NCI-H510A treated with DMSO at 0.1 percent for 48 hours (cell line): ENCODE data around the gene NLN.
"Not testable (repeated sequence)": the region's sequence is repeated elsewhere in the genome, so short reads cannot be mapped to it uniquely, and the experiment has no call there.

ENCODE experiments used
- DNase-seq: peaks from one replicate; lab custom pipeline; 2025; lab: John Stamatoyannopoulos, UW

Gene NLN

GRCh38 chr5:65772963-65773362, 51.0 kb downstream of the NLN start:
- DNase-seq: not testable (repeated sequence)

DNA sequence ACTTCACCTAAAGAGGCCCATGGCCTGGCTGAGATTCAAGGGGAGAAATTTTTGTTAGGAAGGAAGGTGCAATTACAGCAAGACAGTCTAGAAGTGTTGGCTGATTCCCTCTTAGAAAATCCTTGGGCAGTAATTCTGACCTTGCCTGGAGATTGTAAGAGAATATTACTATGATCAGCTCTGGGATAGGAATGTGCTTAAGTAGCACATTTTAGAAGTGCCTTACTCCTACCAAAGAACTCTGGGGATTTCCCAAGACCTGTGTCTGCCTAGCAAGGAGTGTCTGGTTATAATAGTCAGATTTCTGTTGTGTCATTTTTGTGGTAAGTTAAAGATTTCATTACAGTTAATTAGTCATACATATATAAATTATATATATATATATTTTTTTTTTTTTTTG, 52.3 kb downstream of the NLN start:
- no peak for DNase-seq

- DNase-seq: no peak
These were observed 53.5 kb downstream of the NLN start for GRCh38 chr5:65775476-65775875.

DNA sequence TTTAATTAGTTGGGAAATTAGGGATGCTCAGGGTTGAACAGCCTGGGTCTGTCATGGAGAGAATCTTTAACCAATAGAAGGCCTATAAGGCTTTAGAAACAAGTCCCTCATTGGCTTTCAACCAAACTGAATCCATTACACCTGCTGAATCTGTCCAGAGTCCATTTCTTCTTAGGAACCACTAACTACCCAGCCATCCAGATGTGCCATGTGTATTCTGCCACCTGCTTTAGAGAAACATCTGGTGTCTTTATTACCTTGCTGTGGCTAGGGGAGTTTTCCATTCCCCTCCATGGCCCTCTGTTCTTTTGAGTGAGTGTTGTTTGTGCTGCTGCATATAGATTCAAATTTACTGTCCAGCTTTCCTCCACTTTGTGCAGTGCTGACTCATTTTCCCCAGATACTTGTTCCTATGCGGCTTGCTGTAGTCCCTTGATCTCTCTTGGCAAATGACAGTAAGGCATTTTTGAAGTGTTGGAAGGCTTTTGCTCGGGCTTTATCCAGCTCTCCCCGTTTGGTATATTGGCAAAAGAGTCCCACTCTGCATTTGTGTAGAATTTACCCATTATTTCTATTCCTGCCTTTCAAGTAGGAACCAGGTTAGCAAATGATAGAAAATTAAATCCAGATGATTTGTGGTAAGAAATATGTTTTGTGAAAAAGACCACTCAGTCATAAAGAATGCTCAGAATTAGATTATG, 54.6 kb downstream of the NLN start:
- DNase-seq: no peak

- no peak for DNase-seq
These were observed 56.1 kb downstream of the NLN start for GRCh38 chr5:65778126-65778525.

GRCh38 chr5:65779643-65780042, 57.6 kb downstream of the NLN start:
- DNase-seq: no peak

- not testable (repeated sequence) for DNase-seq
These were observed 66.3 kb downstream of the NLN start for GRCh38 chr5:65788296-65788695.

GRCh38 chr5:65790371-65791163, 68.6 kb downstream of the NLN start:
- DNase-seq: no peak

DNA sequence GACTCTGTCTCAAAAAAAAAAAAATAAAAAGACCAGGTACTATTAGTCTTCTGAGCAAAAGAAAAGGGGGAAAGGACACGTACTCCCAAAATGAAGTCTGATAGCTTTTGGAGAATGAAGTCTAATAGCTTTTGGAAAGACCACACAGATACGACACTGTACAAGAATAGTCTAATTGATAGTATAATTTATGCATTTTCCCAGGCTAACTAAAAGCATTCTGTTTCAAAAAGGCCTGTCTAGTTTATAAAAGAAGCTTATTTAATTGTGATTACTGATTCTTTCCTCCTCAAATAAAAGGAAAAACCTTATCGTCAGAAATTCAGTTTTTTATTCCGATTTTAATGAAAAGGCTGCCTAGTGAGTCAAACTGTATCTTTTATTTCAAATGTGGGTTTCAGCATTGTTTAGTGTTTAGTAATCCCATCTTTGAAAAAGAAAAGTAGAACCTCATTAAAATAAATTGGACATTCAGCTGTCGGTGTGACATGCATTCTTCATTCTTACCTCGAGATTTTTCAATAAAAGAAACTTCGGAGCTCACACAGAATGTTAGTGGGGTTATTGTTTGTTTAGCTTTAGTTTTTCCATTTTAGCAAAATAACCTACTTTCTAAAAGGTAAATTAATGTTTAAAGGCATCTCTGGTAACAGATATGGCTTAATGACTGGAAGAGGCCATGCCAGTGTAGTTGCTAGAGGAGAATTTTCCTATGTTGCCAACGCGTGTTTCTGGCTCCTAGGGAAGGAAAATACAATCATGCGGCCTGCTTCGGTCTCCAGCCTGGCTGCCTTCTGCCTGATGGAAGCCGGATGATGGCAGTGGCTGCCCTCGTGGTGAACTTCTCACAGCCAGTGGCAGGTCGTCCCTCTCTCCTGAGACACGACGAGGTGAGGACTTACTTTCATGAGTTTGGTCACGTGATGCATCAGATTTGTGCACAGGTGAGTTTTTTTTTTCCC, 70.0 kb downstream of the NLN start:
- no peak for DNase-seq

- no peak for DNase-seq
These were observed 74.3 kb downstream of the NLN start for GRCh38 chr5:65796269-65796668.

GRCh38 chr5:65796751-65797316, 74.8 kb downstream of the NLN start:
- no peak for DNase-seq

DNA sequence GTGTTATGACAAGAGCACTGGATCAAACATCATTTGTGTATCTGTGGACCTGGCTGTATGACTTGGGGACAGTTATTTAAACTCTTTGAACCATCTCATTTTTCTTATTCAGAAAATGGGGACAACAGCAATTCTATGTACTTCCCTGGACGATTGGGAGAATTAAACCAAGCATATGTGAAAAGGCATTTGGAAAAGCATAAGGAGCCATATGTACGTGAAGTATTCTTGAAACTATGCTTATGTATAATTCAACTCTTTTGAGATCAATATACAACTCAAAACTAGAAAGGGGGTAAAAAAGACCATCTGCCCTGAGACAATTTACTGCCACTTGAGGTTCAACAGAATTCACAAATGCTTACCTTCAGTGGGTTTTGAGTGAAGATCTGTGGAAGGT, 75.5 kb downstream of the NLN start:
- no peak for DNase-seq

- no peak for DNase-seq
These were observed 77.9 kb downstream of the NLN start for GRCh38 chr5:65799857-65800256.

DNA sequence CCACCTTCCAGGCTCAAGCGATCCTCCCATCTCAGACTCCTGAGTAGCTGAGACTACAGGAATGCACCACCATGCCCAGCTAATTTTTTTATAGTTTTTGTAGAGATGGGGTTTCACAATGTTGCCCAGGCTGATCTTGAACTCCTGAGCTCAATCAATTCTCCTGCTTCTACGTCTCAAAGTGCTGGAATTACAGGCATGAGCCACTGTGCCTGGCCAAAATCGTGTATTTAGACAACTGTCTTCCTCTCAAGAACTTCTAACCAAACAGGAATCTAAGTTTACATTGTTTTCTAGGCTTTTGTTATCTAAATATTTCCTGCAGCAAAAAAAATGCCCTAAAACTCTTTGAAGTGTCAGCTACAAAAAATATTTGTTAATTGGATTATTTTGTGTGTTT, 78.8 kb downstream of the NLN start:
- no peak for DNase-seq

DNA sequence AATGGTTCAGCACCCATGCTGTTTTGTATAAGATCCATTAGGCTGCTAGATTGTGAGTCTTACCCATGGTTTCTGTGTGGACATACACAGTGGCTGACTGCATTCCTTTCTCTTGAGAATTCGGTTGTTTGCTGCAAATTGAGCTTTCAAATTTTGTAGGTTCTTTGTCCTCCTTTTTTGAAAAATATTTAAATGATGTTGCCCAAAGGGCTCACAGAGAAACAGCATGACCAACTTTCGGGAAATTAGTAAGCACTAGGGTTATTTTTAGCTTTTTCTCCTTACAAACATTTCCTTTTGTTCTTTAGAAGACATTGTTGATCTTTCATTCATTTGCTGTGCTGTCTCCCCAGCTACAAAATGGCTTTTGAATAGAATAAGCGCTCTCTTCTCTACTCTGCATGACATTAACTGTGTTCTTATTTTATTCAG, 79.4 kb downstream of the NLN start:
- DNase-seq: no peak

DNA sequence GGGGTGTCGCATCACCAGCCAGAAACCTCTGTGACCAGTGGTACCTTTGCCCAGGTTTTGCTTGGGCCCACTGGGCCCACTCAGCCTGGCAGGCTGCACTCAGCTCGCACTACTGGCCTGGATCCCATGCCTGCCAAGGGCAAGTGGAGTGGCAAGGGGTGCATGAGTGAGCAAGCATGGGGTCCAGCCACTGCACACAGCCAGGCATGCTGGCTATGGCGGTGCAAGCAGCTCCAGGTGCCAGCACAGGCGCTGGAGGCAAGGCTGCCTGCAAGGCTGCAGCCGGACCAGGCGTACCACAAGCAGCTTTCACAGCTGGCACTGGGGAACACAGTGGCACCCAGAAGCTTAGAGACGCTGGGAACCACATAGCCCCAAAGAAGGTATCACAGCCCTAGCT, 80.1 kb downstream of the NLN start:
- DNase-seq: no peak

DNA sequence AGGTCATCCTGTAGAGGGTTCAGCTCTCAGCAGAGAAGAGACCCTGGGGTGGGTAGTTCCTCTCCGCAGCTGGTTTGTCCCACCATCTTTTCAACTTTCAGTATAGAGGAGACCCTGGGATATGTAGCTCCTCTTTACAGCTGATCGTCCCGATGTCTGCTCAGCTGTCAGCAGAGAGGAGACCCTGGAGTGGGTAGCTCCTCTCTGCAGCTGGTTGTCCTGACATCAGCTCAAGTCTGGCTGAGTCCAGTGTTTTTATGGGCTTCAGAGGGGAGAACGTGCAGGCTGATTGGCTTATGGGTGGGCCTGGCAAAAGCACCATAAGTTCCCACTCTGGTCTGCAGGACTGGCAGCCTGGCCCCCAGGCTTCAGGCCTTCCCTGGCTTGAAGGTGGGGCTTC, 80.8 kb downstream of the NLN start:
- no peak for DNase-seq

DNA sequence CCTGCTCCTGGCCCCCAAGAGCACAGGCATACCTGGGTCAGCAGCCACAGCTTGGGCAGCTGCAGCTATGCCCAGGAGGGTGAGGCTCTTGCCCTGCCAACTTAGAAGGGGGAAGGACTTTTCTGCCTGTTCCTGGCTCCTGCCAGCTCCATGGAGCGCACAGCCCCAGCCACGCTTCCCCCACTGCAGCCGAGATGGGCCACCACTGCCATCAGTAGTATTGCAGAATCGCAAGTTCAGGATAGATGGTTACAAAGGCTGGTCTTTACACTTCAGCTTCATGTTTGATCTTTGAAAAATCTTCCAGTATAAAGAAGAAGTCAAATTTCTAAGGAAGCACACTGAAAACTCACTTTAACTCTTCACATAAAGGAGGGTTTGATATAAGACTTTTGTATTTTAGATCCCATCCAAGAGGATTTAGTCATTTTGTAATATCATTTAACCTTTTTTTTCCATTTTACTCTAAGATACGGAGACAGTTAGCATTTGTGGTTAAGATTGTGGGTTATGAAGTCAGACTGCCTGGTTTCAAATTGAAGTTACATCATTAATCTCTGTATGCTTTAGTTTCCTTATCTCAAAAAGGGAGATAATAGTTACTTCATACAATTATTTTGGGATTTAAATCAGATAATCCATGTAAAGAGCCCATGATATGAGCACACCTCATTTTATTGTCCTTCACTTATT, 81.8 kb downstream of the NLN start:
- DNase-seq: no peak

DNA sequence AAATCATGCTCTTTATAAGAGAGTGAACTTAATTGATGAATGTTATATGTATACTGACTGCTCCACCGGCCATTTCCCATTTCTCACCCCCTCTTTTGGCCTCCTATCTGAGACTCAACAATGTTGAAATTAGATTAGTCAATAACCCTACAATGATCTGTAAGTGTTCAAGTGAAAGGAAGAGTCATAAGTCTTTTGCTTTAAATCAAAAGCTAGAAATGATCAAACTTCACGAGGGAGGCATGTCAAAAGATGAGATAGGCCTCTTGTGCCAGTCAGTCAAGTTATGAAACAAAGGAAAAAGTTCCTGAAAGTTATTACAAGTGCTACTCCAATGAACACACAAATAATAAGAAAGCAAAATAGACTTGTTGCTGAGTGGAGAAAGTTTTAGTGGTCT, 83.1 kb downstream of the NLN start:
- no peak for DNase-seq

GRCh38 chr5:65807494-65807893, 85.5 kb downstream of the NLN start:
- DNase-seq: not testable (repeated sequence)

DNA sequence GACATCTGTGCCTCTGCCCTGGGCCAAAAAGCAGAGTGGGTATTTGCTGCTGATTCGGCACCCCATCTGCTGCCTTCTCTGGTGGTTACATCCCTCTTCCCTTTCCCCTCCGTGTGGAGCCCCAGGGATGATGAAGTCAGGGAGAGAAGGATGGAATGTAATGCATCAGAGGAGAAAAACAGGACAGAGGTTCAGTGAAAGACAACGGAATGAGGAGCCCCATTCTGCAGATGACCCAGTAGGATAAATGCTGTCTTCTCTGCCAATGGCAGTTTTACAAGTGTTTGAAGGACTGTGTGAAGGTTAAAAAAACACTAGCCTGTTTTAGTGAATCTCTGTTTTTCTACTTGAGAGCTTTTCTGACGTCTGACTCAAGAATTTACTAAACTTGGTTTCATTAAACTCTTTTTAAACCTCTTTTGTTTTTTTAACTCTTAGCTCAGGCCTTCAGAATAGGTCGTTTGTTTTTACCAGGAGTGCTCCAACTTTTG, 86.3 kb downstream of the NLN start:
- no peak for DNase-seq
